Motor neuron (in vitro differentiated cells): ENCODE data around the gene HDAC5. TPM values are rescaled to one million over a fixed set of nuclear protein-coding genes. Genes with fewer than 3 reads are reported as not detected.
"Not testable (repeated sequence)": the region's sequence is repeated elsewhere in the genome, so short reads cannot be mapped to it uniquely, and the experiment has no call there.

Experiments used
- ATAC-seq, 8 experiments: fragments of 200-7000 bp; cut with Tn5 transposase; replicated peaks in 6 of 8; 2 replicates each; pipeline ENCODE4 v1.8.0; 2021; ENCODE audit warnings: mild to moderate bottlenecking in 8 of 8, moderate library complexity in 8 of 8
- H3K27ac ChIP-seq, 2 donors: fragments of 250-450 bp; sonication (Bioruptor Pico); 2 replicates each; pipeline ENCODE4 v1.9.0; 2021; ENCODE audit warnings: antibody characterized with exemption in 2 of 2, mild to moderate bottlenecking in 2 of 2, moderate library complexity in 1 of 2
- H3K4me1 ChIP-seq, 2 donors: fragments of 250-450 bp; sonication (Bioruptor Pico); replicated peaks in 1 of 2; 2 replicates each; pipeline ENCODE4 v1.6.1; 2021; ENCODE audit warnings: antibody characterized with exemption in 2 of 2, mild to moderate bottlenecking in 2 of 2, moderate library complexity in 1 of 2
- H3K4me3 ChIP-seq, 5 donors: fragments of 250-450 bp; sonication (Bioruptor Pico); 2 replicates each; pipeline ENCODE4 v1.9.0; 2021; ENCODE audit warnings: antibody characterized with exemption in 5 of 5, mild to moderate bottlenecking in 5 of 5, moderate library complexity in 4 of 5
- WGBS, 10 experiments: fragments of 450-650 bp; shearing (Covaris generic); methylation state at CpG; one replicate each; pipeline ENCODE4 v1.0.0; 2022; 5-methylcytosine and 5-hydroxymethylcytosine counted together
- in situ Hi-C, 9 experiments: fragments of 400-800 bp; cut with MboI; loops; one replicate each; pipeline ENCODE4 v1.15.0; 2021; ENCODE audit warnings: low sequenced_read_pairs in 9 of 9, low pct_unique_long_range_greater_than_20kb in 2 of 9; ENCODE audit not compliant: unreplicated experiment in 9 of 9
- total RNA-seq, 8 experiments: library from RNA; unstranded; fragments of 300-600 nt; gene quantifications; 2 replicates each; pipeline versions ENCODE4 v1.2.3 to v1.2.4, GENCODE V29; 2022

HDAC5 gene
- total RNA-seq, 8 experiments from 2014 or later: 15.9 to 60.5 (median 41.7) TPM

DNA sequence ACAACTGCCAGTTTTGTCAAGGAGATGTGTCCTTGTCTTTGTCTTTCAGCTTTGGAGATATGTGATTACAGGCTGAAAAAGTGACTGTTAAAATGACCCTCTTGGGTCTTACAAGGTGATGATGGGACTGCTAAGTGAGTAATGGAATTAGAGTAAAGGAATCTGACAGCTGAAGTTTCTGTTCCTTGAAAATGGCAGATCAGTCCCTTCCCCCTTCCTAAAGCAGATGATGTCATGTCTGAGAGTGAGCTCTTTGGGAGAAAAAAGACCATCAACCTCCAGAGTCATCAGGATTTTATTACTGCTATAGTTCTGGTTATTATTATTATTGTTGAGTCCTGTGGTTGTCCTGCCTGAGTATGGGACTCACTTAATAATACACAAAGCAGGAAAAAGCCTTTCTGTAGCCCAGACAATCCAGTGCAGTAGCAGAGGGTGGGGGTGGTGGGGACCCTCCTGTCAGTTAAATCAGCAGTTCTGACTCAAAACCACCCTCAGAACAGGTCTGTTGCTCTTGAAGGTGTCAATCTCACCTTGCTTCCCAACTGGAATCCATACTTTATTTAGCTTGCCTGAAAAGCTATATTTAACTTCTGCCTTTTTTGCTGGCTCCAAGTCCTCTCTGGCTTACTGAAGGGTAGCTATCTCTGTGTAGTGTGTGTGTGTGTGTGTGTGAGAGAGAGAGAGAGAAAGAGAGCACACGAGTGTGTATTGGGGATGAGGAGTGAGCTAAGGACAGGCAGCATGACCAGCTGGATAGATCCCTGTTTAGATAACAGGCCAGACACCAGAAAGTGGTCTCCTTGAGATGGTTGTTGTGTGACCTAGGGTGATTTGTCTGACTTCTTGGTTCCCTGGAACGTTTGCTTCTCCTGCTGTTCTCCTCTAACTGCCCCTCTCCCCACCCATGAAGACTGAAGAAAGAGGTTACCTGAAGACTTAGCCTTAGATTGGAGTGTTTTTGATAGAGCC lies 23.2 kb upstream of the HDAC5 start:
- in situ Hi-C loops: no loop called here
- Histone ChIP-seq H3K4me3 (no peak overlapping the region), H3K27ac (no peak overlapping the region), H3K4me1 (peaks cover 0 to 3% of the 10 kb centered on the region in 2 donors)
- WGBS, 10 experiments: 14 to 100% (median 50%) methylated on average over 1 to 2 of the region's 2 CpGs; no CpG with 5 or more reads in 3 of the 10 experiments
- ATAC-seq: no peak

DNA sequence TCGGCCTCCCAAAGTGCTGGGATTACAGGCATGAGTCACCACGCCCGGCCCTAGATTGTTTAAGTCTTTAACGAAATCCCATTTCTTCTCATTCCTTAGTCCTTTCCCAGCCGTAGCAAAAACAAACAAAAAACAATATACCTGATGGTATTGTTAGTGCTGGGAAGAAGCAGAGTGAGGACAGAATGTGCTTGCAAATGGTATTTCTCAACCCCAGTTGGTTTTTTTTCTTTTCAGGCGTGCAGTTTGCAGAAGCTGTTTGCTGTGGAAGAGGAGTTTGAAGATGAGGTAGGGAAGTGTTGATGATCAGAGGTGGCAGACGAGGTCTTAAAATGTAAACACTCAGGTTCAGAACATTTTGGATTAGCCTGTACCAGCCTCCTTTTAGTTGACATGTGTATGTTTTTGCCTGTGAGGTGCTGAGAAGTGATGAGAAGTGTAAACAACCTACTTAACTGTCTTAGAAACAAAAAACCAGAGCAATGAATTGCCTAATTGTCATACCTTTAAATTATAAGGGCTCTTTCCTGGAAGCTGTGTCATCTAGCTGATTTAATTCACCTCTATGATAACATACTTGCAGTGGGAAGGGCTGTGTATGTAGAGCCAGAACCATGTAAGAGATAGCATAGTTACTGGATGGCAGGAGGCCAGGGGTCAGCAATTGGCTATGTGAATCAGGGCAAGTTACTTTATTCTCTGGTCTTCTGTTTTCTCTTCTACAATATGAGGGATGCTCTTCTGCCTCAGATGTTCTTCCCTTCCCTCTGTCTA lies 21.7 kb upstream of the HDAC5 start:
- no peak overlapping the region for H3K4me3 ChIP-seq
- 73 to 100% (median 95%) methylated on average over 1 to 6 of the region's 7 CpGs; no CpG with 5 or more reads in 1 of the 10 experiments for WGBS, 10 experiments
- no peak for ATAC-seq
- H3K4me1 ChIP-seq: peaks cover 0 to 6% of the 10 kb centered on the region in 2 donors
- no peak overlapping the region for H3K27ac ChIP-seq
- in situ Hi-C loops: no loop called here

DNA sequence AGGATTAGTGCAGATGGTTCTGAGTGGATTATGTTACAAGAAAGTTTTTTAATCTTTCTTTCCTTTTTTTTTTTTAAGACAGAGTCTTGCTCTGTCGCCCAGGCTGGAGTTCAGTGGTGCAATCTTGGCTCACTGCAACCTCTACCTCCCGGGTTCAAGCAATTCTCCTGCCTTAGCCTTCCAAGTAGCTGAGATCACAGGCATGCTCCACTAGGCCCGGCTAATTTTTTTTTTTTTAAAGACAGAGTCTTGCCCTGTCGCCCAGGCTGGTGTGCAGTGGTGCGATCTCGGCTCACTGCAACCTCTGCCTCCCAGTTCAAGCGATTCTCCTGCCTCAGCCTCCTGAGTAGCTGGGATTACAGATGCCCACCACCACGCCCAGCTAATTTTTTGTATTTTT lies 20.5 kb upstream of the HDAC5 start:
- WGBS, 10 experiments: 89 to 100% (median 100%) methylated on average over 1 to 8 of the region's 8 CpGs; no CpG with 5 or more reads in 3 of the 10 experiments
- ATAC-seq, H3K4me3 ChIP-seq, H3K27ac ChIP-seq, in situ Hi-C loops, H3K4me1 ChIP-seq: not testable (repeated sequence)

DNA sequence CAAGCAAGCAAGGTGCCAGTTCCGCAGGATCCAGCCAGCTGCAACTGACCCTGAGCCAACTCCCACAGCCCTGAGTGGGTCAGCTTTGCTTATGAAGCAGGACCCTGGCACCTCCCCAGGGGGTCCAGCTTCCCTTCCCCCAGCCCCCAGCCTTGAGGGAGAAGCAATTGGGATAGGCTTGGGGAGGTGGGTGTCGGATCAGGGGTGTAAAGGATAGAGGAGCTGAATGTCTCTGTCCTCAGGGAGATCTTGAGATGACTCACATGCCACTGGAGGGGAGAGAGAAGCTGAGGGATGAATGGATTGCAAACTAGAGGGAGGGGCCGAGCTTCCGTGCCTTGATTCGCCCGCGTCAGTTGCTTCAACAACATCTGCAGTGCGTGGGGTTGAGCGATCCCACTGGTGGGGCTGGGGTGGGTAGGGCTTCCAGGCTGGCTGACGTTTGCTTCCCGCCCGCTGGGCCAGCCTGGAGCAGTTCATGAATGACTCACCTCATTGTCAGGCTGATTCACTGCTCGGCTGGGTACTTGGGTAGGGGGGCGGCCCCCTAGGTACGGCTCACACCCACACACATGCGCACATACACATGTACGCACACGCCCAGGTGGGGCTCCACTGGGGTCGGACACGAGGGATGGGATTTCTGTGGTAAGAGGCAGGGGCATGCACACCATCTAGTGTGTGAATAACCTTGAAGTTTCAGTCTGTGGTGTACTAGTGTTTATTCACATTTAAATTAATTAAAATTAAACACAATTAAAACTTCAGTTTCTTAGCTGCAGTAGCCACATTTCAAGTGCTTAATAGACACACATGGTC lies 14.7 kb upstream of the HDAC5 start:
- Histone ChIP-seq H3K4me1 (peaks cover 13 to 19% of the 10 kb centered on the region in 2 donors), H3K4me3 (peak overlapping the region in 4 of 5 donors; percentile 1 to 18 (median 8)), H3K27ac (peak overlapping the region; percentile 84 to 87)
- 0 to 9% (median 0%) methylated on average over 2 to 13 of the region's 20 CpGs; no CpG with 5 or more reads in 5 of the 10 experiments for WGBS, 10 experiments
- ATAC-seq: peak; percentile 85 to 94 (median 92)
- in situ Hi-C loops: no loop called here

DNA sequence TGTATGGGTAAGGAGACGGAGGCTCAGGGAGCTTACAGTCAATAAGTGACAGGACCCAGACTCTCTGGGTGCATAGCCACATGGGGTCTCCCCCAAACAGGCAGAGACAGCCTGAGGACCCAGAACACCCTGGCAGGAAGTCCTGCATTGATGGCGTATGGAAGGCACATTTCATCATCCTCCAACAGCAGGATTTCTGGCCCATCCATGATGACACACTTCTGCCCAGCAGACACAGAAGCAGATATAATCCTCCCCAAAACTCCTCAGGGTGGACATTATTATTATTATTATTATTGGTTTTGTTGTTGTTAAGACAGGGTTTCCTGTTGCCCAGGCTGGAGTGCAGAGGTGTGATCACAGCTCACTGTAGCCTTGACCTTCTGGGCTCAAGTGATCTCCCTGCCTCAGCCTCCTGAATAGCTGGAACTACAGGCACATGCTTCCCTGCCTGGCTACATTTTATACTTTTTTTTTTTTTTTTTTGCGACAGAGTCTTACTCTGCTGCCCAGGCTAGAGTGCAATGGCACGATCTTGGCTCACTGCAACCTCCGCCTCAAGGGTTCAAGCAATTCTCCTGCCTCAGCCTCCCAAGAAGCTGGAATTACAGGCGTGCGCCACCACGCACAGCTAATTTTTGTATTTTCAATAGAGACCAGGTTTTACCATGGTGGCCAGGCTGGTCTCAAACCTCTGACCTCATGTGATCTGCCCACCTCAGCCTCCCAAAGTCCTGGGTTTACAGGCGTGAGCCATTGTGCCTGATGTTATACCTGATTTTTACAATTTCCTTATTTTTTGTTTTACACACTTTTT lies 11.5 kb upstream of the HDAC5 start:
- peaks cover 13% of the 10 kb centered on the region in 2 donors for H3K4me1 ChIP-seq
- H3K4me3 ChIP-seq: no peak overlapping the region
- no peak for ATAC-seq
- in situ Hi-C loops: no loop called here
- no peak overlapping the region for H3K27ac ChIP-seq
- 80 to 100% (median 87%) methylated on average over 3 to 8 of the region's 9 CpGs; no CpG with 5 or more reads in 3 of the 10 experiments for WGBS, 10 experiments

DNA sequence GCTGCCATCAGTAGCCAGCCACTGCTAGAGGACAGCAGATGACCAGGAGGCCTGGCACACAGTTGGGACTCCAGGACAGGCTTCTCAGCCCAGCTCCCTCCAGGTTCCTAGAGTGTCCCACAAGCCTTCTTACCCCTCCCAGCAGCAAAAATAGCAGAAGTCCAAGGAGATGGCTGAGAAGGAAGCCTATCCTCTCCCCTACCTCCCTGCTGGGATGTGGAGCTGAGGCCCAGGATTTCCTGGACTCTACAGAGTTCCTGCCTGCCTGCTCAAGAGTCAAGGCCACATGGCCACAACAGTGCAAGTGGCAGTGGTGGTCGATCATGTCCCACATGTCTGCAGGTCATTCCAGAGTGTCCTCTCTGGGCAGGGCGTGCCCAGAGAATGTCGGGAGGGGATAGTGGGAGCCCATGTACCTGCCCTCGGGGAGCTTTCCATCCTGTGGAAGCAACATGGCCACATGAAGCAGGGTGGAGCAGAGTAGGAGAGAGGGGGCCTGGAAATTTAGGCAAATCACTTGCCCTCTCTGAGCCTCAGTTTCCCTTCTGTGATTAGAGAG lies 10.6 kb upstream of the HDAC5 start:
- in situ Hi-C loops: no loop called here
- no peak overlapping the region for H3K4me3 ChIP-seq
- ATAC-seq: no peak
- 80% methylated on average over 1 to 2 of the region's 4 CpGs; no CpG with 5 or more reads in 8 of the 10 experiments for WGBS, 10 experiments
- H3K4me1 ChIP-seq: peaks cover 13% of the 10 kb centered on the region in 2 donors
- H3K27ac ChIP-seq: no peak overlapping the region

DNA sequence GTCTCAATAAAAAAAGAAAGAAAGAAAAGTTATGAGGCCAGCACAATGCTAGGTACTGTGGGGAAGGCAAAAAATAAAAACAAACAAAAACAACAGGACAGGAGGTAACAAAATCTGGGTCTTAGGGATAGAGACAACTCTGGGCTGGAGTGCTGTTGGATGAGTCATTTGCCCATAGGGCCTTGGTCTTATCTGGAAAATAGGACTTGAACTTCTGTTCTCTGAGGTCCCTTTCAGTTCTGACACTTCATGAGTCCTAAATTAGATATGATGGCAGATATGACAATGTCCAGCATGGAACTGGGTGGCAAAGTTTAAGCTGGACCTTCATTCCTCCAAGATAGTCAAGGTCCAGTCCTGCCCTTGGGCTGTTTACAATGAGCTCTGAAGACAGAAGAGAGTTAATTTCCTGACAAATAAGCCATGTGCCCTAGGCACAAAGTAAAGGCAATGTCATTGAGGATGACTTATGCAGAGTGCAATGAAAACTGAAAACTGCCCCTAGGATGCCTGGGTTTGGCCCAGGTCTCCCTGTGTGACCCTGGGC lies 8.9 kb upstream of the HDAC5 start:
- no peak overlapping the region for H3K27ac ChIP-seq
- in situ Hi-C loops: no loop called here
- H3K4me1 ChIP-seq: peaks cover 0 to 1% of the 10 kb centered on the region in 2 donors
- no peak overlapping the region for H3K4me3 ChIP-seq
- ATAC-seq: peak in 2 of 8 experiments; percentile 52 to 72

DNA sequence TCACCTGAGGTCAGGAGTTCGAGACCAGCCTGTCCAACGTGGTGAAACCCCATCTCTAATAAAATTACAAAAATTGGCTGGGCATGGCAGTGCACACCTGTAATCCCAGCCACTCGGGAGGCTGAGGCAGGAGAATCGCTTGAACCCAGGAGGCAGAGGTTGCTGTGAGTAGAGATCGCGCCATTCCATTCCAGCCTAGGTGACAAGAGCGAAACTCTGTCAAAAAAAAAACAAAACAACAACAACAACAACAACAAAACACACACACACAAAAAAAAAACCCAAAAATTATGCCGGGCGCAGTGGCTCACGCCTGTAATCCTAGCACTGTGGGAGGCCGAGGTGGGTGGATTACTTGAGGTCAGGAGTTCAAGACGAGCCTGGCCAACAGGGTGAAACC lies 7.9 kb upstream of the HDAC5 start:
- H3K4me3 ChIP-seq, H3K27ac ChIP-seq, in situ Hi-C loops, H3K4me1 ChIP-seq, ATAC-seq: not testable (repeated sequence)
- WGBS, 10 experiments: 40 to 100% (median 97%) methylated on average over 1 to 7 of the region's 12 CpGs; no CpG with 5 or more reads in 1 of the 10 experiments

DNA sequence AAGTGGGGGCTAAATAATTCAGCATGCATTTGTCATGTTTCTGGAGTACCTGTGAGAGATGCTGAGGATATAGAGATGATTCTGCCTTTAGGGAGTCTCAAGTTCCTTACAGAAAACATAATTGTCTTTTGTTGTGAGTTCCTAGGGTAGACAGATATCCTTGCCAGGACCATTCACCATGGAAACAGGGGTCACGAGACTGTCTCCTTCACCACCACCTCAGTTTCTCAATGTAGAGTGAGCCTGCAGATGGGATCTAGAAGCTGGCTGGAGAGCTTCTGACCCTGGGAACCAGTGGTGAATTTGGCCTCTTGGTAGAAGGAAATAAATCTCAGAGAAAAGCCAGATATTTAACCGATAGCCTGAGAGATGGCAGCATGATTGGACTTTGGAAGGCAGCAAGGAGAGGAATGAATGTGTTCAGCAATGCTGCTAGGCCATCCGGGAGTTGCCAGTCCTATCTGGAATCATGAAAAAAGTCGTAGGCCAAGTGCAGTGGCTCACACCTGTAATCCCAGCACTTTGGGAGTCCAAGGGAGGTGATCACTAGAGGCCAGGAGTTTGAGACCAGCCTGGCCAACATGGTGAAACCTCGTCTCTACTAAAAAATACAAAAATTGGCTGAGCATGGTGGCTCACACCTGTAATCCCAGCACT lies 7.4 kb upstream of the HDAC5 start:
- in situ Hi-C loops: no loop called here
- 60 to 87% (median 83%) methylated on average over 2 to 4 of the region's 5 CpGs; no CpG with 5 or more reads in 1 of the 10 experiments for WGBS, 10 experiments
- H3K27ac ChIP-seq: no peak overlapping the region
- no peak for ATAC-seq
- H3K4me1 ChIP-seq: no peaks in the 10 kb centered on the region
- no peak overlapping the region for H3K4me3 ChIP-seq

DNA sequence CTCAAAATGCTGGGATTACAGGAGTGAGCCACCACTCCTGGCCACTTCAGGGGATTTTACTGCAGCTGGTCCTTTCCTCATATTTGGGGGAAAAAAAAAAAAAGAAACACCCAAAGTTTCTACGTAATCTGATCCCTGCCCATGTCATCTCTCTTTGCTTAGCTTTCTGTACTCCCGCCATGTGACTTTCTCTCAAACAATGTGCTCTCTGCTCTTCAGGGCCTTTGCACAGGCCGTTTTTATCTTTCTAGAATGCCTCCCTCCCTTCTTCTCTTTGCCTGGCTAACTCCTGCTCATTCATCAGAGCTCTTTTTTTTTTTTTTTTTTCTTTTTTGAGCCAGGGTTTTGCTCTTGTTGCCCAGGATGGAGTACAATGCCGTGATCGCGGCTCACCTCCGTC lies 4.9 kb upstream of the HDAC5 start:
- peaks cover 0 to 5% of the 10 kb centered on the region in 2 donors for H3K4me1 ChIP-seq
- H3K4me3 ChIP-seq: no peak overlapping the region
- 77 to 100% (median 90%) methylated on average over 4 to 7 of the region's 7 CpGs; no CpG with 5 or more reads in 2 of the 10 experiments for WGBS, 10 experiments
- in situ Hi-C loops: no loop called here
- no peak for ATAC-seq
- H3K27ac ChIP-seq: no peak overlapping the region

DNA sequence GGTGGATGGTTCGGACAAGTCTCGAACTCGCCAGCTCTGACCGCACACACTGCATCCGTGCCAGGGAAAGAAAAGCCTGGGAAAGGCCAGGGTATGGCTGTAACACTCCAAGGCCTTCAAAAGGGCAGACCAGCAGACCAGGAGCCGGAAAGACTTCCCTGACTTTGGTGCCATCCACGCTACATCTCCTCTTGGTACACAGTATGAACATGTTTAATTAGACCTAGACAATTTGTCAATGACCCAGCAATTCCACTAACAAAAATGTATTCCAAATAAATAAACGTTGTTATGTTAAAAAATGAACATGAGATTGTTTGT lies 637 bp upstream of the HDAC5 start:
- peaks cover 14 to 18% of the 10 kb centered on the region in 2 donors for H3K4me1 ChIP-seq
- 0 to 20% (median 13%) methylated on average over 1 to 4 of the region's 8 CpGs; no CpG with 5 or more reads in 3 of the 10 experiments for WGBS, 10 experiments
- no peak for ATAC-seq
- peak overlapping the region; percentile 67 to 93 for H3K27ac ChIP-seq
- H3K4me3 ChIP-seq: peak overlapping the region; percentile 85 to 100 (median 96)
- in situ Hi-C loops: no loop called here
